GM23338 (cell line): ENCODE data around the gene S100P. TPM values are rescaled to one million over a fixed set of nuclear protein-coding genes. Genes with fewer than 3 reads are reported as not detected.

Experiments
- ATAC-seq: fragments of 200-7000 bp; cut with Tn5 transposase; 3 replicates; pipeline ENCODE4 v1.9.1; 2020
- DNase-seq: peaks from one replicate; pipeline ENCODE4 v3.0.0-alpha.2; 2015; ENCODE audit warnings: low spot score
- H2AFZ ChIP-seq: fragments of 200-600 bp; sonication (generic); 2 replicates; pipeline ENCODE4 v1.8.0; 2016; ENCODE audit warnings: antibody characterized with exemption, mild to moderate bottlenecking, moderate library complexity
- H3F3A ChIP-seq: fragments of 200-600 bp; sonication (generic); replicated peaks from 2 replicates; pipeline ENCODE4 v1.8.0; 2017; ENCODE audit warnings: antibody characterized with exemption, mixed run types, low read depth
- H3K27ac ChIP-seq: fragments of 200-600 bp; sonication (generic); 2 replicates; pipeline ENCODE4 v1.6.1; 2016; ENCODE audit warnings: low read depth
- H3K27me3 ChIP-seq: fragments of 200-600 bp; sonication (generic); 2 replicates; pipeline ENCODE4 v1.8.0; 2016; ENCODE audit warnings: mild to moderate bottlenecking, mixed run types, moderate library complexity; ENCODE audit not compliant: insufficient read depth
- H3K36me3 ChIP-seq: fragments of 200-600 bp; sonication (generic); 2 replicates; pipeline ENCODE4 v1.8.0; 2016; ENCODE audit warnings: mild to moderate bottlenecking; ENCODE audit not compliant: insufficient read depth
- H3K4me1 ChIP-seq: fragments of 200-600 bp; sonication (generic); 2 replicates; pipeline ENCODE4 v1.8.0; 2016; ENCODE audit warnings: mild to moderate bottlenecking, moderate library complexity; ENCODE audit not compliant: insufficient read depth
- H3K4me2 ChIP-seq: fragments of 200-600 bp; sonication (generic); 2 replicates; pipeline ENCODE4 v1.7.1; 2017; ENCODE audit warnings: mixed run types
- H3K4me3 ChIP-seq: fragments of 200-600 bp; sonication (generic); 2 replicates; pipeline ENCODE4 v1.6.1; 2016; ENCODE audit warnings: mixed run types
- H3K79me2 ChIP-seq: fragments of 200-600 bp; sonication (generic); replicated peaks from 2 replicates; pipeline ENCODE4 v1.8.0; 2017; ENCODE audit warnings: mild to moderate bottlenecking; ENCODE audit not compliant: insufficient read depth
- H3K9me2 ChIP-seq: fragments of 200-600 bp; sonication (generic); 2 replicates; pipeline ENCODE4 v1.8.0; 2017; ENCODE audit not compliant: insufficient read depth
- H4K20me1 ChIP-seq: fragments of 200-600 bp; sonication (generic); replicated peaks from 2 replicates; pipeline ENCODE4 v1.8.0; 2017; ENCODE audit warnings: mild to moderate bottlenecking; ENCODE audit not compliant: insufficient read depth
- H3K27ac Mint-ChIP-seq: 2 replicates; pipeline ENCODE4 v1.8.0; 2020; ENCODE audit warnings: inconsistent platforms, mild to moderate bottlenecking, moderate library complexity, mixed read lengths
- H3K27me3 Mint-ChIP-seq: 3 replicates; pipeline ENCODE4 v1.8.0; 2022; ENCODE audit warnings: low read depth, mild to moderate bottlenecking, moderate library complexity, mixed read lengths, inconsistent platforms; ENCODE audit not compliant: insufficient read depth, poor library complexity
- H3K36me3 Mint-ChIP-seq: 3 replicates; pipeline ENCODE4 v1.8.0; 2021; ENCODE audit warnings: low read depth, mild to moderate bottlenecking, inconsistent platforms, moderate library complexity, mixed read lengths
- H3K4me1 Mint-ChIP-seq: 3 replicates; pipeline ENCODE4 v1.8.0; 2020; ENCODE audit warnings: mild to moderate bottlenecking, inconsistent platforms, mixed read lengths
- H3K4me3 Mint-ChIP-seq: 3 replicates; pipeline ENCODE4 v1.8.0; 2021; ENCODE audit warnings: moderate library complexity, mild to moderate bottlenecking, inconsistent platforms, mixed read lengths
- H3K9me3 Mint-ChIP-seq: 3 replicates; pipeline ENCODE4 v1.8.0; 2020; ENCODE audit warnings: moderate library complexity, mild to moderate bottlenecking, inconsistent platforms, mixed read lengths
- CREB1 ChIP-seq: fragments of 250-450 bp; sonication (Bioruptor Pico); IDR thresholded peaks from 2 replicates; pipeline ENCODE4 v1.5.0; 2020; ENCODE audit warnings: low read depth, mild to moderate bottlenecking, moderate library complexity
- EZH2 ChIP-seq: fragments of 200-600 bp; sonication (generic); IDR thresholded peaks from one replicate; pipeline ENCODE4 v1.8.0; 2017; ENCODE audit warnings: antibody characterized with exemption, mild to moderate bottlenecking, low read depth; ENCODE audit not compliant: unreplicated experiment
- EZH2phosphoT487 ChIP-seq: fragments of 200-600 bp; sonication (generic); IDR thresholded peaks from one replicate; pipeline ENCODE4 v1.8.1; 2018; ENCODE audit warnings: antibody characterized with exemption; ENCODE audit not compliant: unreplicated experiment
- JUNB ChIP-seq: IDR thresholded peaks from one replicate; pipeline ENCODE4 v1.6.1; 2016; ENCODE audit warnings: antibody characterized with exemption; ENCODE audit not compliant: unreplicated experiment
- NANOG ChIP-seq: IDR thresholded peaks from 2 replicates; pipeline ENCODE4 v1.6.1; 2016; ENCODE audit warnings: antibody characterized with exemption, borderline replicate concordance
- POLR2AphosphoS5 ChIP-seq: IDR thresholded peaks from 2 replicates; pipeline ENCODE4 v1.6.1; 2016; ENCODE audit warnings: antibody characterized with exemption, low read depth
- STAT1 ChIP-seq: IDR thresholded peaks from one replicate; pipeline ENCODE4 v1.6.1; 2016; ENCODE audit warnings: antibody characterized with exemption; ENCODE audit not compliant: unreplicated experiment
- ZNF114 ChIP-seq: fragments of 250-450 bp; sonication (Bioruptor Pico); IDR thresholded peaks from 2 replicates; pipeline ENCODE4 v1.5.0; 2020; ENCODE audit warnings: mild to moderate bottlenecking, moderate library complexity
- ZNF331 ChIP-seq: fragments of 250-450 bp; sonication (Bioruptor Pico); IDR thresholded peaks from 2 replicates; pipeline ENCODE4 v1.5.0; 2020; ENCODE audit warnings: low read depth, mild to moderate bottlenecking, moderate library complexity
- polyA plus RNA-seq: library from polyadenylated mRNA; unstranded; fragments of >200 nt; fragmentation: Nextera tagmentation; extraction: Ambion mirVana; gene quantifications from 2 replicates; pipeline ENCODE4 v1.2.1, GENCODE V29; 2016
- total RNA-seq: library from RNA; depleted of rRNA; stranded (reverse); fragments of >200 nt; shearing (Covaris generic); gene quantifications from 2 replicates; pipeline ENCODE4 v1.2.3, GENCODE V29; 2014
- TF ChIP-seq, protein P1 (sequence below): fragments of 250-450 bp; sonication (Bioruptor Pico); IDR thresholded peaks from 2 replicates; pipeline ENCODE4 v1.5.0; 2020; ENCODE audit warnings: mild to moderate bottlenecking, moderate library complexity
- TF ChIP-seq, protein P2 (sequence below): IDR thresholded peaks from 2 replicates; pipeline ENCODE4 v1.6.1; 2016; ENCODE audit warnings: antibody characterized with exemption
- TF ChIP-seq, protein P3 (sequence below), 2 experiments: fragments of 200-600 bp in 1 of 2; sonication (generic) in 1 of 2; conservative IDR thresholded peaks; 2 replicates each; pipeline versions ENCODE4 v1.5.1 to v1.6.1; 2016 to 2017; ENCODE audit warnings: antibody characterized with exemption in 2 of 2, low read depth in 2 of 2, mild to moderate bottlenecking in 2 of 2, moderate library complexity in 1 of 2
- TF ChIP-seq, protein P4 (sequence below): IDR thresholded peaks from one replicate; pipeline ENCODE4 v1.6.1; 2018; ENCODE audit warnings: antibody characterized with exemption; ENCODE audit not compliant: unreplicated experiment

Gene S100P
- total and polyA plus RNA-seq, 2 experiments from 2014 or later, result 0.32 TPM; not detected in 1

DNA sequence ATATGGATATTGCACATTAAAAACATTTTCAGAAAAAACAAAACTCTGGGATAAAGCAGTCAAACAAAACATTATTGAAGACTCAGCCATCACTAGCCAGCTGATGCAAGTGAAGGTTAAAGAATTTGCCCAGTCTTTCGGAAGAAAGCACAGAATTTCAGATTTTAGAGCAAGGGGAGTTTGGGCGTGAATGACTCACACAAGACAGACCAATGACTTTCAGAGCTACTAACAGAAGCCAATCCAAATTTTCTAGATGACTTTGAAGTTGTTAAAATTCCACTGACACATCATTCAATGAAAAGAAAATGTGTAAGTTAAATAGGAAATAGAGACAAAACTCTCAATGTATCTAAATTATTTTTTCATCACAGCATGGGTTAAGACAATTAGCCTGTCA, 12.0 kb downstream of the S100P start:
- Histone ChIP-seq H3K9me2 (no peaks in the 10 kb centered on the region), H3K4me1 (peaks cover 18% of the 10 kb centered on the region), H3K27me3 (no peaks in the 10 kb centered on the region), H3K27ac (no peak overlapping the region), H2AFZ (no peak overlapping the region), H3K4me2 (no peak overlapping the region), H3F3A (no peaks in the 10 kb centered on the region), H3K79me2 (peaks cover 60% of the 10 kb centered on the region), H3K4me3 (no peak overlapping the region), H3K36me3 (peaks cover 11% of the 10 kb centered on the region), H4K20me1 (peaks cover 27% of the 10 kb centered on the region; the same call in 1 of the 2 replicates)
- H3K4me3 Mint-ChIP-seq, result no peak overlapping the region
- H3K36me3 Mint-ChIP-seq, result peaks cover 70% of the 10 kb centered on the region
- H3K27ac Mint-ChIP-seq, result no peak overlapping the region
- ATAC-seq (no peak), DNase-seq (no peak)
- H3K27me3 Mint-ChIP-seq, result peaks cover 5% of the 10 kb centered on the region
- peaks cover 24% of the 10 kb centered on the region for H3K4me1 Mint-ChIP-seq
- H3K9me3 Mint-ChIP-seq, result peaks cover 21% of the 10 kb centered on the region
- TF ChIP-seq CREB1 (no peak), POLR2AphosphoS5 (no peak), STAT1 (no peak), JUNB (no peak), ZNF114 (no peak), EZH2phosphoT487 (no peak), EZH2 (no peak), NANOG (no peak), ZNF331 (no peak)
- TF ChIP-seq, protein P1, sequence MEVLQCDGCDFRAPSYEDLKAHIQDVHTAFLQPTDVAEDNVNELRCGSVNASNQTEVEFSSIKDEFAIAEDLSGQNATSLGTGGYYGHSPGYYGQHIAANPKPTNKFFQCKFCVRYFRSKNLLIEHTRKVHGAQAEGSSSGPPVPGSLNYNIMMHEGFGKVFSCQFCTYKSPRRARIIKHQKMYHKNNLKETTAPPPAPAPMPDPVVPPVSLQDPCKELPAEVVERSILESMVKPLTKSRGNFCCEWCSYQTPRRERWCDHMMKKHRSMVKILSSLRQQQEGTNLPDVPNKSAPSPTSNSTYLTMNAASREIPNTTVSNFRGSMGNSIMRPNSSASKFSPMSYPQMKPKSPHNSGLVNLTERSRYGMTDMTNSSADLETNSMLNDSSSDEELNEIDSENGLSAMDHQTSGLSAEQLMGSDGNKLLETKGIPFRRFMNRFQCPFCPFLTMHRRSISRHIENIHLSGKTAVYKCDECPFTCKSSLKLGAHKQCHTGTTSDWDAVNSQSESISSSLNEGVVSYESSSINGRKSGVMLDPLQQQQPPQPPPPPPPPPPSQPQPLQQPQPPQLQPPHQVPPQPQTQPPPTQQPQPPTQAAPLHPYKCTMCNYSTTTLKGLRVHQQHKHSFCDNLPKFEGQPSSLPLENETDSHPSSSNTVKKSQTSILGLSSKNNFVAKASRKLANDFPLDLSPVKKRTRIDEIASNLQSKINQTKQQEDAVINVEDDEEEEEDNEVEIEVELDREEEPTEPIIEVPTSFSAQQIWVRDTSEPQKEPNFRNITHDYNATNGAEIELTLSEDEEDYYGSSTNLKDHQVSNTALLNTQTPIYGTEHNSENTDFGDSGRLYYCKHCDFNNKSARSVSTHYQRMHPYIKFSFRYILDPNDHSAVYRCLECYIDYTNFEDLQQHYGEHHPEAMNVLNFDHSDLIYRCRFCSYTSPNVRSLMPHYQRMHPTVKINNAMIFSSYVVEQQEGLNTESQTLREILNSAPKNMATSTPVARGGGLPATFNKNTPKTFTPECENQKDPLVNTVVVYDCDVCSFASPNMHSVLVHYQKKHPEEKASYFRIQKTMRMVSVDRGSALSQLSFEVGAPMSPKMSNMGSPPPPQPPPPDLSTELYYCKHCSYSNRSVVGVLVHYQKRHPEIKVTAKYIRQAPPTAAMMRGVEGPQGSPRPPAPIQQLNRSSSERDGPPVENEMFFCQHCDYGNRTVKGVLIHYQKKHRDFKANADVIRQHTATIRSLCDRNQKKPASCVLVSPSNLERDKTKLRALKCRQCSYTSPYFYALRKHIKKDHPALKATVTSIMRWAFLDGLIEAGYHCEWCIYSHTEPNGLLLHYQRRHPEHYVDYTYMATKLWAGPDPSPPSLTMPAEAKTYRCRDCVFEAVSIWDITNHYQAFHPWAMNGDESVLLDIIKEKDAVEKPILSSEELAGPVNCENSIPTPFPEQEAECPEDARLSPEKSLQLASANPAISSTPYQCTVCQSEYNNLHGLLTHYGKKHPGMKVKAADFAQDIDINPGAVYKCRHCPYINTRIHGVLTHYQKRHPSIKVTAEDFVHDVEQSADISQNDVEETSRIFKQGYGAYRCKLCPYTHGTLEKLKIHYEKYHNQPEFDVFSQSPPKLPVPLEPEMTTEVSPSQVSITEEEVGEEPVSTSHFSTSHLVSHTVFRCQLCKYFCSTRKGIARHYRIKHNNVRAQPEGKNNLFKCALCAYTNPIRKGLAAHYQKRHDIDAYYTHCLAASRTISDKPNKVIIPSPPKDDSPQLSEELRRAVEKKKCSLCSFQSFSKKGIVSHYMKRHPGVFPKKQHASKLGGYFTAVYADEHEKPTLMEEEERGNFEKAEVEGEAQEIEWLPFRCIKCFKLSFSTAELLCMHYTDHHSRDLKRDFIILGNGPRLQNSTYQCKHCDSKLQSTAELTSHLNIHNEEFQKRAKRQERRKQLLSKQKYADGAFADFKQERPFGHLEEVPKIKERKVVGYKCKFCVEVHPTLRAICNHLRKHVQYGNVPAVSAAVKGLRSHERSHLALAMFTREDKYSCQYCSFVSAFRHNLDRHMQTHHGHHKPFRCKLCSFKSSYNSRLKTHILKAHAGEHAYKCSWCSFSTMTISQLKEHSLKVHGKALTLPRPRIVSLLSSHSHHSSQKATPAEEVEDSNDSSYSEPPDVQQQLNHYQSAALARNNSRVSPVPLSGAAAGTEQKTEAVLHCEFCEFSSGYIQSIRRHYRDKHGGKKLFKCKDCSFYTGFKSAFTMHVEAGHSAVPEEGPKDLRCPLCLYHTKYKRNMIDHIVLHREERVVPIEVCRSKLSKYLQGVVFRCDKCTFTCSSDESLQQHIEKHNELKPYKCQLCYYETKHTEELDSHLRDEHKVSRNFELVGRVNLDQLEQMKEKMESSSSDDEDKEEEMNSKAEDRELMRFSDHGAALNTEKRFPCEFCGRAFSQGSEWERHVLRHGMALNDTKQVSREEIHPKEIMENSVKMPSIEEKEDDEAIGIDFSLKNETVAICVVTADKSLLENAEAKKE, result no peak
- TF ChIP-seq, protein P2, sequence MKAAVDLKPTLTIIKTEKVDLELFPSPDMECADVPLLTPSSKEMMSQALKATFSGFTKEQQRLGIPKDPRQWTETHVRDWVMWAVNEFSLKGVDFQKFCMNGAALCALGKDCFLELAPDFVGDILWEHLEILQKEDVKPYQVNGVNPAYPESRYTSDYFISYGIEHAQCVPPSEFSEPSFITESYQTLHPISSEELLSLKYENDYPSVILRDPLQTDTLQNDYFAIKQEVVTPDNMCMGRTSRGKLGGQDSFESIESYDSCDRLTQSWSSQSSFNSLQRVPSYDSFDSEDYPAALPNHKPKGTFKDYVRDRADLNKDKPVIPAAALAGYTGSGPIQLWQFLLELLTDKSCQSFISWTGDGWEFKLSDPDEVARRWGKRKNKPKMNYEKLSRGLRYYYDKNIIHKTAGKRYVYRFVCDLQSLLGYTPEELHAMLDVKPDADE, result no peak
- TF ChIP-seq, protein P3, sequence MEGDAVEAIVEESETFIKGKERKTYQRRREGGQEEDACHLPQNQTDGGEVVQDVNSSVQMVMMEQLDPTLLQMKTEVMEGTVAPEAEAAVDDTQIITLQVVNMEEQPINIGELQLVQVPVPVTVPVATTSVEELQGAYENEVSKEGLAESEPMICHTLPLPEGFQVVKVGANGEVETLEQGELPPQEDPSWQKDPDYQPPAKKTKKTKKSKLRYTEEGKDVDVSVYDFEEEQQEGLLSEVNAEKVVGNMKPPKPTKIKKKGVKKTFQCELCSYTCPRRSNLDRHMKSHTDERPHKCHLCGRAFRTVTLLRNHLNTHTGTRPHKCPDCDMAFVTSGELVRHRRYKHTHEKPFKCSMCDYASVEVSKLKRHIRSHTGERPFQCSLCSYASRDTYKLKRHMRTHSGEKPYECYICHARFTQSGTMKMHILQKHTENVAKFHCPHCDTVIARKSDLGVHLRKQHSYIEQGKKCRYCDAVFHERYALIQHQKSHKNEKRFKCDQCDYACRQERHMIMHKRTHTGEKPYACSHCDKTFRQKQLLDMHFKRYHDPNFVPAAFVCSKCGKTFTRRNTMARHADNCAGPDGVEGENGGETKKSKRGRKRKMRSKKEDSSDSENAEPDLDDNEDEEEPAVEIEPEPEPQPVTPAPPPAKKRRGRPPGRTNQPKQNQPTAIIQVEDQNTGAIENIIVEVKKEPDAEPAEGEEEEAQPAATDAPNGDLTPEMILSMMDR (conservative IDR thresholded peaks at IDR 0.05; ENCODE audit: low read depth in 2 of 2), result no peak
- TF ChIP-seq, protein P4, sequence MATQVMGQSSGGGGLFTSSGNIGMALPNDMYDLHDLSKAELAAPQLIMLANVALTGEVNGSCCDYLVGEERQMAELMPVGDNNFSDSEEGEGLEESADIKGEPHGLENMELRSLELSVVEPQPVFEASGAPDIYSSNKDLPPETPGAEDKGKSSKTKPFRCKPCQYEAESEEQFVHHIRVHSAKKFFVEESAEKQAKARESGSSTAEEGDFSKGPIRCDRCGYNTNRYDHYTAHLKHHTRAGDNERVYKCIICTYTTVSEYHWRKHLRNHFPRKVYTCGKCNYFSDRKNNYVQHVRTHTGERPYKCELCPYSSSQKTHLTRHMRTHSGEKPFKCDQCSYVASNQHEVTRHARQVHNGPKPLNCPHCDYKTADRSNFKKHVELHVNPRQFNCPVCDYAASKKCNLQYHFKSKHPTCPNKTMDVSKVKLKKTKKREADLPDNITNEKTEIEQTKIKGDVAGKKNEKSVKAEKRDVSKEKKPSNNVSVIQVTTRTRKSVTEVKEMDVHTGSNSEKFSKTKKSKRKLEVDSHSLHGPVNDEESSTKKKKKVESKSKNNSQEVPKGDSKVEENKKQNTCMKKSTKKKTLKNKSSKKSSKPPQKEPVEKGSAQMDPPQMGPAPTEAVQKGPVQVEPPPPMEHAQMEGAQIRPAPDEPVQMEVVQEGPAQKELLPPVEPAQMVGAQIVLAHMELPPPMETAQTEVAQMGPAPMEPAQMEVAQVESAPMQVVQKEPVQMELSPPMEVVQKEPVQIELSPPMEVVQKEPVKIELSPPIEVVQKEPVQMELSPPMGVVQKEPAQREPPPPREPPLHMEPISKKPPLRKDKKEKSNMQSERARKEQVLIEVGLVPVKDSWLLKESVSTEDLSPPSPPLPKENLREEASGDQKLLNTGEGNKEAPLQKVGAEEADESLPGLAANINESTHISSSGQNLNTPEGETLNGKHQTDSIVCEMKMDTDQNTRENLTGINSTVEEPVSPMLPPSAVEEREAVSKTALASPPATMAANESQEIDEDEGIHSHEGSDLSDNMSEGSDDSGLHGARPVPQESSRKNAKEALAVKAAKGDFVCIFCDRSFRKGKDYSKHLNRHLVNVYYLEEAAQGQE, result no peak
